HG03354 (cell line): Measurements from ENCODE around the gene TSKS.

ENCODE experiments used
- ATAC-seq: cut with Tn5 transposase; IDR thresholded peaks from one replicate; pipeline ENCODE4 v1.9.1; 2021; ENCODE audit warnings: mild to moderate bottlenecking; ENCODE audit not compliant: unreplicated experiment, poor library complexity, severe bottlenecking

TSKS gene

GRCh38 chr19:49763230-49763629 lies at the start of gene TSKS:
TSKS (minus strand) TSS chr19:49763306; CDS start chr19:49763247, 59 bp downstream.
- ATAC-seq, result no peak

GRCh38 chr19:49812452-49812996 lies 49.4 kb upstream of the TSKS start:
- no peak for ATAC-seq

- no peak for ATAC-seq
These were observed 48.2 kb upstream of the TSKS start for GRCh38 chr19:49811328-49811727.

GRCh38 chr19:49809941-49810389 lies 46.9 kb upstream of the TSKS start:
- ATAC-seq, result no peak

- ATAC-seq, result no peak
These were observed 46.2 kb upstream of the TSKS start for GRCh38 chr19:49809160-49809940.

GRCh38 chr19:49808711-49809159 lies 45.6 kb upstream of the TSKS start:
- ATAC-seq, result no peak

GRCh38 chr19:49807904-49808675 lies 45.0 kb upstream of the TSKS start:
- ATAC-seq, result no peak

- no peak for ATAC-seq
These were observed 44.2 kb upstream of the TSKS start for GRCh38 chr19:49807058-49807903.

GRCh38 chr19:49806620-49806959 lies 43.5 kb upstream of the TSKS start:
- no peak for ATAC-seq

- ATAC-seq, result no peak
These were observed 42.9 kb upstream of the TSKS start for GRCh38 chr19:49805822-49806619.

GRCh38 chr19:49803529-49803856 lies 40.4 kb upstream of the TSKS start:
- no peak for ATAC-seq

GRCh38 chr19:49802836-49803528 lies 39.9 kb upstream of the TSKS start:
- ATAC-seq, result no peak

GRCh38 chr19:49801966-49802661 lies 39.0 kb upstream of the TSKS start:
- ATAC-seq, result no peak

GRCh38 chr19:49801401-49801888 lies 38.3 kb upstream of the TSKS start:
- ATAC-seq, result no peak

- ATAC-seq, result no peak
These were observed 37.7 kb upstream of the TSKS start for GRCh38 chr19:49800771-49801170.

GRCh38 chr19:49799798-49800376 lies 36.8 kb upstream of the TSKS start:
- no peak for ATAC-seq

- no peak for ATAC-seq
These were observed 36.2 kb upstream of the TSKS start for GRCh38 chr19:49799271-49799797.
